GM21515 (cell line): Measurements from ENCODE around the gene MRPL14.

ENCODE experiments used
- ATAC-seq: cut with Tn5 transposase; IDR thresholded peaks from one replicate; pipeline ENCODE4 v1.9.1; 2021; ENCODE audit not compliant: unreplicated experiment

MRPL14 gene

GRCh38 chr6:44126320-44127149 is 717 bp downstream of the MRPL14 start:
- peak; percentile 39 for ATAC-seq

GRCh38 chr6:44123544-44123943 is 3.7 kb downstream of the MRPL14 start:
- ATAC-seq = no peak

- ATAC-seq = no peak
Observed at GRCh38 chr6:44122801-44123200, 4.5 kb downstream of the MRPL14 start.

- ATAC-seq = no peak
Observed at GRCh38 chr6:44120692-44121443, 6.4 kb downstream of the MRPL14 start.

- no peak for ATAC-seq
Observed at GRCh38 chr6:44119704-44120262, 7.5 kb downstream of the MRPL14 start.

- ATAC-seq = no peak
Observed at GRCh38 chr6:44117397-44118128, 9.7 kb downstream of the MRPL14 start.

- ATAC-seq = no peak
Observed at GRCh38 chr6:44116641-44117382, 10.4 kb downstream of the MRPL14 start.

GRCh38 chr6:44115866-44116265 is 11.4 kb downstream of the MRPL14 start:
- ATAC-seq = no peak

- ATAC-seq = no peak
Observed at GRCh38 chr6:44113414-44113813, 13.8 kb downstream of the MRPL14 start.

GRCh38 chr6:44111434-44112417 is 15.5 kb downstream of the MRPL14 start:
- no peak for ATAC-seq

- no peak for ATAC-seq
Observed at GRCh38 chr6:44110966-44111365, 16.3 kb downstream of the MRPL14 start.

GRCh38 chr6:44110005-44110676 is 17.1 kb downstream of the MRPL14 start:
- no peak for ATAC-seq

GRCh38 chr6:44109212-44109611 is 18.0 kb downstream of the MRPL14 start:
- ATAC-seq = no peak

- no peak for ATAC-seq
Observed at GRCh38 chr6:44108471-44108870, 18.8 kb downstream of the MRPL14 start.

GRCh38 chr6:44107017-44107416 is 20.2 kb downstream of the MRPL14 start:
- no peak for ATAC-seq

- no peak for ATAC-seq
Observed at GRCh38 chr6:44105993-44106740, 21.1 kb downstream of the MRPL14 start.

GRCh38 chr6:44105146-44105545 is 22.1 kb downstream of the MRPL14 start:
- ATAC-seq = no peak

- no peak for ATAC-seq
Observed at GRCh38 chr6:44104481-44105021, 22.7 kb downstream of the MRPL14 start.
